Right ventricle myocardium superior (tissue), 1 donor: Measurements from ENCODE around the gene SLC25A23. TPM values are rescaled to one million over a fixed set of nuclear protein-coding genes. Genes with fewer than 3 reads are reported as not detected.

Experiments
- microRNA-seq: library from miRNA; unstranded; fragments of <30 nt; microRNA quantifications from one replicate; pipeline ENCODE4 v1.2.0, GENCODE V29; 2020
- total RNA-seq: library from RNA; stranded (reverse); fragmentation: NEBNext Ultra II Directional; extraction: Animal tissue kit (Norgen Biotek cat#: 25700); gene quantifications from one replicate; pipeline ENCODE4 v1.2.1, GENCODE V29; 2021
- donor health status: DM: no; HTN: yes; CAD: no; lungs with severe emphysema.

The SLC25A23 gene
- total RNA-seq, 1 donor from 2014 or later = 87.0 TPM

Small RNA genes within 50 kb of the gene (microRNA-seq; reads per million reads assigned to microRNA genes)
- gene MIR3940 (1.3 reads per million), gene MIR6790 (not detected)

Other genes with a start within 250 kb of the SLC25A23 start
- 37.2 TPM for gene MLLT1, start 179.8 kb downstream of the SLC25A23 start, total RNA-seq
- gene ACER1, start 126.2 kb downstream of the SLC25A23 start, total RNA-seq = not detected
- gene CLPP, start 98.3 kb downstream of the SLC25A23 start, total RNA-seq = 79.7 TPM
- gene ALKBH7, start 87.0 kb downstream of the SLC25A23 start, total RNA-seq = 134 TPM
- 0.75 TPM for gene PSPN, start 83.9 kb downstream of the SLC25A23 start, total RNA-seq
- gene GTF2F1, start 66.6 kb downstream of the SLC25A23 start, total RNA-seq = 30.5 TPM
- 80.8 TPM for gene KHSRP, start 35.0 kb downstream of the SLC25A23 start, total RNA-seq
- not detected for gene SLC25A41, start 26.0 kb downstream of the SLC25A23 start, total RNA-seq
- not detected for gene CRB3, start 4.5 kb upstream of the SLC25A23 start, total RNA-seq
- 0.35 TPM for gene DENND1C, start 22.0 kb upstream of the SLC25A23 start, total RNA-seq
- gene TUBB4A, start 42.5 kb upstream of the SLC25A23 start, total RNA-seq = 10.8 TPM
- gene TNFSF9, start 71.2 kb upstream of the SLC25A23 start, total RNA-seq = 0.51 TPM
- gene CD70, start 131.4 kb upstream of the SLC25A23 start, total RNA-seq = not detected
- gene TNFSF14, start 210.4 kb upstream of the SLC25A23 start, total RNA-seq = 0.40 TPM